DOHH2 (cell line): ENCODE measurements around the gene RBFOX2.

Experiments
- H3F3A ChIP-seq: fragments of 200-600 bp; sonication (generic), shearing (Covaris generic); 2 replicates; pipeline ENCODE4 v1.6.0; 2016; ENCODE audit warnings: antibody characterized with exemption, mild to moderate bottlenecking; ENCODE audit not compliant: control insufficient read depth, insufficient read depth
- H3K27ac ChIP-seq: fragments of 200-600 bp; sonication (generic); 2 replicates; pipeline ENCODE4 v1.5.1; 2014; ENCODE audit warnings: low read depth, mild to moderate bottlenecking, low read length, moderate library complexity
- H3K27me3 ChIP-seq: fragments of 200-600 bp; sonication (generic); 2 replicates; pipeline ENCODE4 v1.6.1; 2014; ENCODE audit warnings: mild to moderate bottlenecking, low read length, mixed read lengths; ENCODE audit not compliant: control insufficient read depth
- H3K36me3 ChIP-seq: fragments of 200-600 bp; sonication (generic); 2 replicates; pipeline ENCODE4 v1.6.1; 2014; ENCODE audit warnings: mild to moderate bottlenecking, low read length, moderate library complexity, mixed read lengths; ENCODE audit not compliant: control insufficient read depth
- H3K4me1 ChIP-seq: fragments of 200-600 bp; sonication (generic); 2 replicates; pipeline ENCODE4 v1.6.1; 2014; ENCODE audit warnings: mild to moderate bottlenecking, low read length, mixed read lengths; ENCODE audit not compliant: control insufficient read depth
- H3K4me2 ChIP-seq: fragments of 200-600 bp; sonication (generic); 2 replicates; pipeline ENCODE4 v1.6.0; 2014; ENCODE audit warnings: mild to moderate bottlenecking, low read length, moderate library complexity
- H3K4me3 ChIP-seq: fragments of 200-600 bp; sonication (generic); 2 replicates; pipeline ENCODE4 v1.5.1; 2014; ENCODE audit warnings: mild to moderate bottlenecking, low read length, mixed read lengths
- H3K79me2 ChIP-seq: fragments of 200-600 bp; sonication (generic); 2 replicates; pipeline ENCODE4 v1.6.1; 2014; ENCODE audit warnings: mild to moderate bottlenecking, low read length, mixed read lengths; ENCODE audit not compliant: control insufficient read depth
- H3K9me2 ChIP-seq: fragments of 200-600 bp; sonication (generic); replicated peaks from 2 replicates; pipeline ENCODE4 v1.6.1; 2014; ENCODE audit warnings: mild to moderate bottlenecking, low read length, mixed read lengths; ENCODE audit not compliant: control insufficient read depth
- H3K9me3 ChIP-seq: fragments of 200-600 bp; sonication (generic); 2 replicates; pipeline ENCODE4 v1.6.1; 2014; ENCODE audit warnings: antibody characterized with exemption, low read length, mixed read lengths; ENCODE audit not compliant: control insufficient read depth, insufficient read depth
- H4K20me1 ChIP-seq: fragments of 200-600 bp; sonication (generic); 2 replicates; pipeline ENCODE4 v1.6.0; 2014; ENCODE audit warnings: low read depth, mild to moderate bottlenecking, antibody characterized with exemption, low read length, moderate library complexity; ENCODE audit not compliant: control insufficient read depth, insufficient read depth
- EZH2phosphoT487 ChIP-seq: fragments of 200-600 bp; sonication (generic); IDR thresholded peaks from 2 replicates; pipeline ENCODE4 v1.6.1; 2017; ENCODE audit warnings: borderline replicate concordance, mild to moderate bottlenecking, antibody characterized with exemption, low read length, moderate library complexity, mixed read lengths
- TF ChIP-seq, protein P1 (sequence below): fragments of 200-600 bp; sonication (generic); IDR thresholded peaks from one replicate; pipeline ENCODE4 v1.5.1; 2014; ENCODE audit warnings: antibody characterized with exemption, mild to moderate bottlenecking, low read depth, low read length; ENCODE audit not compliant: poor library complexity, severe bottlenecking

The RBFOX2 gene

GRCh38 chr22:36036167-36036624 lies 7.6 kb upstream of the RBFOX2 start:
- Histone ChIP-seq H3K4me2 (no peak overlapping the region), H3F3A (no peaks in the 10 kb centered on the region), H3K79me2 (no peaks in the 10 kb centered on the region), H3K9me3 (no peaks in the 10 kb centered on the region), H4K20me1 (no peaks in the 10 kb centered on the region), H3K27ac (no peak overlapping the region), H3K9me2 (no peaks in the 10 kb centered on the region), H3K36me3 (no peaks in the 10 kb centered on the region), H3K4me3 (no peak overlapping the region), H3K4me1 (no peaks in the 10 kb centered on the region), H3K27me3 (peaks cover 18% of the 10 kb centered on the region)
- TF ChIP-seq, protein P1, sequence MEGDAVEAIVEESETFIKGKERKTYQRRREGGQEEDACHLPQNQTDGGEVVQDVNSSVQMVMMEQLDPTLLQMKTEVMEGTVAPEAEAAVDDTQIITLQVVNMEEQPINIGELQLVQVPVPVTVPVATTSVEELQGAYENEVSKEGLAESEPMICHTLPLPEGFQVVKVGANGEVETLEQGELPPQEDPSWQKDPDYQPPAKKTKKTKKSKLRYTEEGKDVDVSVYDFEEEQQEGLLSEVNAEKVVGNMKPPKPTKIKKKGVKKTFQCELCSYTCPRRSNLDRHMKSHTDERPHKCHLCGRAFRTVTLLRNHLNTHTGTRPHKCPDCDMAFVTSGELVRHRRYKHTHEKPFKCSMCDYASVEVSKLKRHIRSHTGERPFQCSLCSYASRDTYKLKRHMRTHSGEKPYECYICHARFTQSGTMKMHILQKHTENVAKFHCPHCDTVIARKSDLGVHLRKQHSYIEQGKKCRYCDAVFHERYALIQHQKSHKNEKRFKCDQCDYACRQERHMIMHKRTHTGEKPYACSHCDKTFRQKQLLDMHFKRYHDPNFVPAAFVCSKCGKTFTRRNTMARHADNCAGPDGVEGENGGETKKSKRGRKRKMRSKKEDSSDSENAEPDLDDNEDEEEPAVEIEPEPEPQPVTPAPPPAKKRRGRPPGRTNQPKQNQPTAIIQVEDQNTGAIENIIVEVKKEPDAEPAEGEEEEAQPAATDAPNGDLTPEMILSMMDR: no peak
- no peak for TF ChIP-seq EZH2phosphoT487

DNA sequence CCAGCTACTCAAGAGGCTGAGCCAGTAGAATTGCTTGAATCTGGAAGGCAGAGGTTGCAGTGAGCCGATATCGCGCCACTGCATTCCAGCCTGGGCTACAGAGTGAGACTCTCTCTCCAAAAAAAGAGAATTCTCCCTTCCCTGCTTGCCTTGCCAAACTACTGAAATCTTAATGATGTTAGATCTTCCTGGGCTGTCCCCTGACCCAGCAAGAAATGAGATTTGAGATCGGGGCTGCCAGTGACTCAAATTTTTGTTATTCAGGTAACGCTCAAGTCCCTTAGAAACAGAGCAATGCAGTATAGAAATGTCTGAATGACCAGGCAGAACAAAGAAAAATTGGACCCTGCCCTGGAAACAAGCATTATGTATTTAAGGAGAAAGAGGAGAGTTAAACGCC lies 4.0 kb upstream of the RBFOX2 start:
- peaks cover 20% of the 10 kb centered on the region for H3K79me2 ChIP-seq
- H3K9me3 ChIP-seq: no peaks in the 10 kb centered on the region
- H3K36me3 ChIP-seq: 0 out of 2 replicates have a peak, but pooled peaks cover 3% of the 10 kb centered on the region
- H3F3A ChIP-seq: 0 out of 2 replicates have a peak, but pooled peaks cover 2% of the 10 kb centered on the region
- H3K4me1 ChIP-seq: peaks cover 12% of the 10 kb centered on the region
- no peaks in the 10 kb centered on the region for H4K20me1 ChIP-seq
- no peak overlapping the region for H3K27ac ChIP-seq
- no peak for TF ChIP-seq EZH2phosphoT487
- TF ChIP-seq, protein P1: no peak
- H3K9me2 ChIP-seq: no peaks in the 10 kb centered on the region
- no peak overlapping the region for H3K4me3 ChIP-seq
- H3K27me3 ChIP-seq: peaks cover 12% of the 10 kb centered on the region
- no peak overlapping the region for H3K4me2 ChIP-seq

DNA sequence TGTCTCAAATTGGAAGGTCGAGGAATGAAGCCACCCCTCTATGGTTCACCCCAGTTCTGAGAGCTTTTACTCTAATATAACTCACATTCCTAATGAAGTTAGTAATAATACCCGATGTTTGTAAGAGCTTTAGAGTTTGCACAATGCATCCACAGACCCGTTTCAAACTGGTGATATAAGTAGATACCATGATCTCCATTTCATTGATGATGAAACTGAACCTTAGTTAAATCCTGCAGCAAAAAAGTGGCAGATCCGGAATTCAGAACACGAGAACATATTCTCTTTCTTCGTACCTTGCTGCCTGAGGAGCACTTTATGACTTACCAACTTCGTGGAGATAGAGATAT lies 757 bp upstream of the RBFOX2 start:
- H4K20me1 ChIP-seq: no peaks in the 10 kb centered on the region
- no peaks in the 10 kb centered on the region for H3K27me3 ChIP-seq
- no peaks in the 10 kb centered on the region for H3K9me2 ChIP-seq
- TF ChIP-seq, protein P1: no peak
- no peak for TF ChIP-seq EZH2phosphoT487
- H3K27ac ChIP-seq: peak overlapping the region; percentile 50
- H3K36me3 ChIP-seq: peaks cover 12% of the 10 kb centered on the region; the same call in 1 of the 2 replicates
- H3K4me3 ChIP-seq: peak overlapping the region; percentile 82
- H3K9me3 ChIP-seq: no peaks in the 10 kb centered on the region
- H3F3A ChIP-seq: 0 out of 2 replicates have a peak, but pooled peaks cover 2% of the 10 kb centered on the region
- H3K79me2 ChIP-seq: peaks cover 52% of the 10 kb centered on the region
- peaks cover 39% of the 10 kb centered on the region for H3K4me1 ChIP-seq
- H3K4me2 ChIP-seq: peak overlapping the region; percentile 65
